Pulmonary artery endothelial cell (primary cell): ENCODE results near the gene PTPRG. TPM values are rescaled to one million over a fixed set of nuclear protein-coding genes. Genes with fewer than 3 reads are reported as not detected.

Source experiments
- DNase-seq: peaks from one replicate; pipeline ENCODE4 v3.0.0-alpha.2; 2011; ENCODE audit warnings: low read depth, low spot score
- total RNA-seq: library from RNA; depleted of rRNA; stranded (reverse); fragments of >200 nt; gene quantifications from 2 replicates; pipeline ENCODE4 v1.2.3, GENCODE V29; 2014

The PTPRG gene
- total RNA-seq, 1 donor from 2014 or later = 41.0 TPM

GRCh38 chr3:62208385-62208784 lies 647.0 kb downstream of the PTPRG start:
- DNase-seq = no peak

GRCh38 chr3:62209101-62209500 lies 647.7 kb downstream of the PTPRG start:
- no peak for DNase-seq

GRCh38 chr3:62210011-62210410 lies 648.6 kb downstream of the PTPRG start:
- DNase-seq = no peak

- DNase-seq = no peak
Observed at GRCh38 chr3:62211675-62212429, 650.5 kb downstream of the PTPRG start.

GRCh38 chr3:62214850-62215249 lies 653.5 kb downstream of the PTPRG start:
- DNase-seq = no peak

GRCh38 chr3:62220616-62221015 lies 659.2 kb downstream of the PTPRG start:
- no peak for DNase-seq

- no peak for DNase-seq
Observed at GRCh38 chr3:62225051-62225450, 663.7 kb downstream of the PTPRG start.

GRCh38 chr3:62226601-62227339 lies 665.4 kb downstream of the PTPRG start:
- DNase-seq = no peak

- no peak for DNase-seq
Observed at GRCh38 chr3:62228467-62228866, 667.1 kb downstream of the PTPRG start.

- DNase-seq = no peak
Observed at GRCh38 chr3:62229211-62229610, 667.8 kb downstream of the PTPRG start.

- no peak for DNase-seq
Observed at GRCh38 chr3:62229908-62230307, 668.5 kb downstream of the PTPRG start.

GRCh38 chr3:62233065-62233464 lies 671.7 kb downstream of the PTPRG start:
- DNase-seq = no peak

GRCh38 chr3:62236016-62236415 lies 674.6 kb downstream of the PTPRG start:
- no peak for DNase-seq

GRCh38 chr3:62237286-62237948 lies 676.0 kb downstream of the PTPRG start:
- DNase-seq = no peak

GRCh38 chr3:62238003-62238402 lies 676.6 kb downstream of the PTPRG start:
- no peak for DNase-seq

GRCh38 chr3:62238431-62238830 lies 677.1 kb downstream of the PTPRG start:
- DNase-seq = no peak

- DNase-seq = no peak
Observed at GRCh38 chr3:62241279-62241678, 679.9 kb downstream of the PTPRG start.

GRCh38 chr3:62242831-62243509 lies 681.6 kb downstream of the PTPRG start:
- DNase-seq = no peak

GRCh38 chr3:62246094-62246493 lies 684.7 kb downstream of the PTPRG start:
- DNase-seq = no peak

GRCh38 chr3:62246985-62247384 lies 685.6 kb downstream of the PTPRG start:
- DNase-seq = no peak

- no peak for DNase-seq
Observed at GRCh38 chr3:62248734-62249483, 687.5 kb downstream of the PTPRG start.
